ENCODE measurements around the gene AIFM2. TPM values are rescaled to one million over a fixed set of nuclear protein-coding genes. Genes with fewer than 3 reads are reported as not detected.
"Not testable (repeated sequence)": the region's sequence is repeated elsewhere in the genome, so short reads cannot be mapped to it uniquely, and the experiment has no call there.

AIFM2 gene
- total RNA-seq, 2 donors from 2014 or later, result 13.0 to 19.9 TPM

GRCh38 chr10:70123817-70124216, 8.8 kb downstream of the AIFM2 start:
- H3K36me3 Mint-ChIP-seq, result no peaks in the 10 kb centered on the region
- H3K4me1 Mint-ChIP-seq (ENCODE audit: low read depth in 2 of 2), result peaks cover 0 to 14% of the 10 kb centered on the region in 2 donors
- no peak for ATAC-seq
- H3K9me3 Mint-ChIP-seq, result no peaks in the 10 kb centered on the region
- H3K27me3 Mint-ChIP-seq, result no peaks in the 10 kb centered on the region
- no peak for DNase-seq (ENCODE audit: low spot score)
- no peak overlapping the region for H3K27ac Mint-ChIP-seq
- no peak overlapping the region for H3K4me3 Mint-ChIP-seq

DNA sequence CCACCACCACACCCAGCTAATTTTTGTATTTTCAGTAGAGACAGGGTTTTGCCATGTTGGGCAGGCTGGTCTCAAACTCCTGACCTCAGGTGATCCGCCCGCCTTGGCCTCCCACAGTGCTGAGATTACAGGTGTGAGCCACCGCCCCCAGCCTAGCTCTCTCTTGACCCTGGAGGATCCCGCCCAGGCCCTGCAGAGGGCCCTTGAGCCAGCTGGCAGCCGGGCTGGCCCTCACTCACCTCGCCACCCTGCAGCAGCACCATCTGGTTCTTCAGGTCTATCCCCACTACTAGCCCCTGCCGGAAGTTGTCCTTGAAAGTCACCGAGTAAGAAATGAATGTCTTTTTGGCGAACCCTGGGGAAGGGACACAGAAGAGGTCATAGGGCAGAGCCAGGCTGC, 9.5 kb downstream of the AIFM2 start:
- ATAC-seq; H3K4me3 Mint-ChIP-seq; DNase-seq (ENCODE audit: low spot score); H3K27me3 Mint-ChIP-seq; H3K27ac Mint-ChIP-seq; H3K9me3 Mint-ChIP-seq; H3K36me3 Mint-ChIP-seq: not testable (repeated sequence)
- H3K4me1 Mint-ChIP-seq (ENCODE audit: low read depth in 2 of 2), result peaks cover 0 to 14% of the 10 kb centered on the region in 2 donors

DNA sequence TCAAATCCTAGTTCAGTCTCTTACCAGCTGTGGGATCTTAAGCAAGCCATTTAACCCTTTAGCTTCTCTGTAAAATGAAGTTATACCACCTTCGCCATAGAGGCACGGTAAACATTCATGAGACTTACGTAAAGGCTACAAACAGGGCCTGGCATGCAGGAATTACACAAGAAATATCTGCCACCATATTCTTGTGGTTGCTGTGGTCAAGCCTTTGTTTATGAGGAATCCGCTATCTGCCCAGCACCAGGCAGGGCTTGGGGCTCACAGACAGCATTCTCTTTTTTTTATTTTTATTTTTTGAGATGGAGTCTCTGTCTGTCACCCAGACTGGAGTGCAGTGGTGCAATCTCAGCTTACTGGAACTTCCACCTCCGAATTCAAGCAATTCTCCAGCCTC, 9.9 kb downstream of the AIFM2 start:
- Mint-ChIP-seq H3K27me3 (no peaks in the 10 kb centered on the region), H3K4me1 (ENCODE audit: low read depth in 2 of 2) (peaks cover 0 to 11% of the 10 kb centered on the region in 2 donors), H3K36me3 (no peaks in the 10 kb centered on the region), H3K27ac (no peak overlapping the region), H3K9me3 (no peaks in the 10 kb centered on the region), H3K4me3 (no peak overlapping the region)
- no peak for DNase-seq (ENCODE audit: low spot score)
- no peak for ATAC-seq

GRCh38 chr10:70121281-70121949, 11.2 kb downstream of the AIFM2 start:
- H3K27me3 Mint-ChIP-seq, result no peaks in the 10 kb centered on the region
- H3K4me1 Mint-ChIP-seq (ENCODE audit: low read depth in 2 of 2), result peaks cover 1 to 11% of the 10 kb centered on the region in 2 donors
- H3K36me3 Mint-ChIP-seq, result no peaks in the 10 kb centered on the region
- no peaks in the 10 kb centered on the region for H3K9me3 Mint-ChIP-seq
- H3K27ac Mint-ChIP-seq, result no peak overlapping the region
- DNase-seq (ENCODE audit: low spot score) (no peak), ATAC-seq (no peak)
- H3K4me3 Mint-ChIP-seq, result no peak overlapping the region

DNA sequence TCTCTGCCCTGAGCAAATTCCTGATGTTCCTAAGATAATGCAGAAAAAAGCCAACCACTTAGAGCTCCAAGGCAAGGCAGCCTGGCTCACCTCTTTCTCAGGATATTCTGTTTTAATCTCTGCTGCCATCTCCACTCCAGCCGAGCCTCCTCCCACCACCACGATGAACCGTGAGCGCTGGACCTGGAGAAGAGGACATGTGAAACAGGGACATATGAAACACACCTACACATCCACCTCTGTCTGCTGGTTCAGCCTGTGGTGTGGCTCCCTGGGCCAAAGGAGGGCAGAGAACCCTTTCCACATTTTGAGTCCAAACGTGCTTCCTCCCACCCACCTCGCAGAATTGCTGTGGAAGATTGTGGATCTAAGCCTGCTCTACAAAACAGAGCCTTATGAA, 12.2 kb downstream of the AIFM2 start:
- no peaks in the 10 kb centered on the region for H3K9me3 Mint-ChIP-seq
- H3K27me3 Mint-ChIP-seq, result no peaks in the 10 kb centered on the region
- DNase-seq (ENCODE audit: low spot score), result no peak
- no peaks in the 10 kb centered on the region for H3K36me3 Mint-ChIP-seq
- ATAC-seq, result no peak
- no peak overlapping the region for H3K27ac Mint-ChIP-seq
- peaks cover 6 to 15% of the 10 kb centered on the region in 2 donors for H3K4me1 Mint-ChIP-seq (ENCODE audit: low read depth in 2 of 2)
- H3K4me3 Mint-ChIP-seq, result no peak overlapping the region

- no peak for ATAC-seq
- DNase-seq (ENCODE audit: low spot score), result no peak
- H3K9me3 Mint-ChIP-seq, result no peaks in the 10 kb centered on the region
- H3K4me1 Mint-ChIP-seq (ENCODE audit: low read depth in 2 of 2), result peaks cover 6 to 12% of the 10 kb centered on the region in 2 donors
- no peak overlapping the region for H3K4me3 Mint-ChIP-seq
- H3K27ac Mint-ChIP-seq, result no peak overlapping the region
- H3K27me3 Mint-ChIP-seq, result no peaks in the 10 kb centered on the region
- H3K36me3 Mint-ChIP-seq, result no peaks in the 10 kb centered on the region
These were observed 13.0 kb downstream of the AIFM2 start for GRCh38 chr10:70119623-70120022.

- no peaks in the 10 kb centered on the region for H3K9me3 Mint-ChIP-seq
- H3K27ac Mint-ChIP-seq, result no peak overlapping the region
- no peak for ATAC-seq
- H3K4me3 Mint-ChIP-seq, result no peak overlapping the region
- no peaks in the 10 kb centered on the region for H3K27me3 Mint-ChIP-seq
- H3K4me1 Mint-ChIP-seq (ENCODE audit: low read depth in 2 of 2), result peaks cover 6 to 12% of the 10 kb centered on the region in 2 donors
- no peak for DNase-seq (ENCODE audit: low spot score)
- no peaks in the 10 kb centered on the region for H3K36me3 Mint-ChIP-seq
These were observed 13.4 kb downstream of the AIFM2 start for GRCh38 chr10:70119197-70119596.

- no peaks in the 10 kb centered on the region for H3K36me3 Mint-ChIP-seq
- ATAC-seq (no peak), DNase-seq (ENCODE audit: low spot score) (no peak)
- H3K9me3 Mint-ChIP-seq, result no peaks in the 10 kb centered on the region
- no peak overlapping the region for H3K4me3 Mint-ChIP-seq
- peaks cover 5 to 6% of the 10 kb centered on the region in 2 donors for H3K4me1 Mint-ChIP-seq (ENCODE audit: low read depth in 2 of 2)
- H3K27me3 Mint-ChIP-seq, result no peaks in the 10 kb centered on the region
- no peak overlapping the region for H3K27ac Mint-ChIP-seq
These were observed 14.4 kb downstream of the AIFM2 start for GRCh38 chr10:70118196-70118595.

- Mint-ChIP-seq H3K9me3 (no peaks in the 10 kb centered on the region), H3K4me3 (no peak overlapping the region), H3K27ac (no peak overlapping the region), H3K4me1 (ENCODE audit: low read depth in 2 of 2) (peaks cover 4 to 6% of the 10 kb centered on the region in 2 donors), H3K27me3 (no peaks in the 10 kb centered on the region), H3K36me3 (no peaks in the 10 kb centered on the region)
- DNase-seq (ENCODE audit: low spot score) (no peak), ATAC-seq (no peak)
These were observed 15.0 kb downstream of the AIFM2 start for GRCh38 chr10:70117646-70118045.

DNA sequence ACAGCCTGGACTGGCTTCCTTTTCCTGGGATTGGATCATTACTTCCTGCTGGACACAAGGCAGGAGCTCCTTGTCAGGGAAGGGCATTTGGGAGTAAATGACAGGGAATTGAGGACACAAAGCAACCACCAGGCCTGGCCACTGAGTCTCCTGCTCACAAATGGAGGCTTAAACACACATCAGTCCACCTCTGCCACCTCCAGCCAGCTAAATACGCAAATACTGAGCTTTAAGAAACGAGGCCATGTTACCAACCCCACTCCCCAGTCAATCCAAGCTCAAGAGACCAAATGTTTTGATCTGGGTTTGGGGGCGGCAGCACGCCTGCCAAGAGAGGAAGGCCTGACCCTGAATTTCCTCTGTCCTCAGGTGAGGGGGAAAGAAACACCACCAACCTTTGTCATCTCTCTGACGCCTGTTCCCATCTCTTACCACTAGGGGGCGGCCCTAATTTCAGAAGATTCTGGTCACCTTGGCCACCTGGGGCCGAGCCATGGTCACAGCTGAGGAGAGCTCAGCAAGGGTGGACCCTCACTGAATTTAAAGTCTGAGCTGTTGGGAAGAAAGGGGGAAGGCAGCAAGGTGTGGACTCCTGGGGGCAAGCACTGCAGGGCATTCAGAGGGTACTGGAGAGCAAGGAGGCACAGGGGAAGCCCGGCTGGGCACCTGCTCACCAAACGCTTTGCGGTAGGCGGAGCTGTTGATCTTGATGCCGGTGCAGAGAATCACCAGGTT, 16.5 kb downstream of the AIFM2 start:
- Mint-ChIP-seq H3K9me3 (no peaks in the 10 kb centered on the region), H3K4me3 (no peak overlapping the region), H3K27ac (peak overlapping the region in 1 of 2 donors; percentile 27), H3K36me3 (no peaks in the 10 kb centered on the region), H3K4me1 (ENCODE audit: low read depth in 2 of 2) (peaks cover 4 to 6% of the 10 kb centered on the region in 2 donors), H3K27me3 (no peaks in the 10 kb centered on the region)
- DNase-seq (ENCODE audit: low spot score) (peak; percentile 71), ATAC-seq (peak; percentile 14 to 74)

DNA sequence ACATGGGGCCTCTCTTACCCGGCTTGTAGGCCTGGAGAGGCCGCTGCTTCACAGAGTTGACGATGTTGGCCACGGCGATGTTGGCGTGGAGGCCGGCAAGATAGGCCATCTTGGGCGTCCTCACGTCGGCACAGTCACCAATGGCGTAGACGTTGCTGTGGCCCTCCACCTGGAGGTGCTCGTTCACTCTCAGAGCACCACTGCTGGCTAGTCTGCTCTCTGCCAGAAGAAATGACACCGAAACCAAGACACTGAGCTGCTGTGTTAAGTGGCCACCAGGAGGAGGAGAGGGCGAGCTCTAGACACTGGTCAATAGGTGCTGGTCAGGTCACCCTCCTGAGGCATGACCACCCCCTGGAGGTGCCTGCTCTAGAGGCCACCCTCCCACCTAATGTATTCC, 17.7 kb downstream of the AIFM2 start:
- Mint-ChIP-seq H3K36me3 (no peaks in the 10 kb centered on the region), H3K27me3 (no peaks in the 10 kb centered on the region), H3K4me1 (ENCODE audit: low read depth in 2 of 2) (peaks cover 4 to 6% of the 10 kb centered on the region in 2 donors), H3K27ac (no peak overlapping the region), H3K4me3 (no peak overlapping the region), H3K9me3 (no peaks in the 10 kb centered on the region)
- ATAC-seq (no peak), DNase-seq (ENCODE audit: low spot score) (no peak)

- Mint-ChIP-seq H3K27me3 (no peaks in the 10 kb centered on the region), H3K36me3 (no peaks in the 10 kb centered on the region), H3K9me3 (no peaks in the 10 kb centered on the region), H3K4me1 (ENCODE audit: low read depth in 2 of 2) (peaks cover 6 to 7% of the 10 kb centered on the region in 2 donors), H3K4me3 (no peak overlapping the region), H3K27ac (no peak overlapping the region)
- DNase-seq (ENCODE audit: low spot score) (no peak), ATAC-seq (no peak)
These were observed 20.6 kb downstream of the AIFM2 start for GRCh38 chr10:70112071-70112470.

GRCh38 chr10:70111496-70111895, 21.1 kb downstream of the AIFM2 start:
- ATAC-seq, result no peak
- H3K27me3 Mint-ChIP-seq, result no peaks in the 10 kb centered on the region
- DNase-seq (ENCODE audit: low spot score), result no peak
- peaks cover 5 to 7% of the 10 kb centered on the region in 2 donors for H3K4me1 Mint-ChIP-seq (ENCODE audit: low read depth in 2 of 2)
- H3K4me3 Mint-ChIP-seq, result no peak overlapping the region
- no peaks in the 10 kb centered on the region for H3K9me3 Mint-ChIP-seq
- H3K27ac Mint-ChIP-seq, result no peak overlapping the region
- no peaks in the 10 kb centered on the region for H3K36me3 Mint-ChIP-seq

- no peak overlapping the region for H3K4me3 Mint-ChIP-seq
- no peaks in the 10 kb centered on the region for H3K36me3 Mint-ChIP-seq
- DNase-seq (ENCODE audit: low spot score) (no peak), ATAC-seq (no peak)
- no peaks in the 10 kb centered on the region for H3K27me3 Mint-ChIP-seq
- H3K4me1 Mint-ChIP-seq (ENCODE audit: low read depth in 2 of 2), result peaks cover 0 to 3% of the 10 kb centered on the region in 2 donors
- no peak overlapping the region for H3K27ac Mint-ChIP-seq
- no peaks in the 10 kb centered on the region for H3K9me3 Mint-ChIP-seq
These were observed 23.4 kb downstream of the AIFM2 start for GRCh38 chr10:70109064-70109729.

All from natural killer cell treated with Interleukin-12 subunit alpha and Interleukin-12 subunit beta and Interleukin-15 and Interleukin-18, amount 100 ng/mL, for 72 hours (primary cell).